GM19240 (cell line): ENCODE data around the gene LRP1B.
"Not testable (repeated sequence)": the region's sequence is repeated elsewhere in the genome, so short reads cannot be mapped to it uniquely, and the experiment has no call there.

ENCODE experiments used
- DNase-seq: peaks from one replicate; pipeline ENCODE4 v3.0.0; 2011; ENCODE audit warnings: low spot score; ENCODE audit not compliant: insufficient read length

The LRP1B gene

DNA sequence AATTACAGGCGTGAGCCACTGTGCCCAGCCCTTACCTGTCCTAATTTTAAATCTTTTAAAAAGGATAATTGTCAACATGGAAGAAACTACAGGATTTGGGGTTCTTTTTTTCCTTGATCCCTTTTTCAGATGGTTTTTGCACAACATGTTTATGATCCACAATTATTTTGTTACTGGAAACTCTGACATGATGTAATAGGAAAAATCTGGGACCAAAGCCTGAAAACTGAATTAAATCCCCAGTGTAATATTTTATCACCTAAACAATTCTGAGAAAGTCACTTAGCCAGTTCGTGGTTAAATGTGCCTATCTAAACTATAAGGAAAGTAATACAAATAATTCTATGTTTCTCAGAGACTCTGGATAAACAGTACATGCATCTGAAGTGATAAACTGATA lies 1649.7 kb downstream of the LRP1B start:
- no peak for DNase-seq

- DNase-seq: no peak
These were observed 1657.0 kb downstream of the LRP1B start for GRCh38 chr2:140473851-140474250.

GRCh38 chr2:140472676-140473075 lies 1658.1 kb downstream of the LRP1B start:
- no peak for DNase-seq

DNA sequence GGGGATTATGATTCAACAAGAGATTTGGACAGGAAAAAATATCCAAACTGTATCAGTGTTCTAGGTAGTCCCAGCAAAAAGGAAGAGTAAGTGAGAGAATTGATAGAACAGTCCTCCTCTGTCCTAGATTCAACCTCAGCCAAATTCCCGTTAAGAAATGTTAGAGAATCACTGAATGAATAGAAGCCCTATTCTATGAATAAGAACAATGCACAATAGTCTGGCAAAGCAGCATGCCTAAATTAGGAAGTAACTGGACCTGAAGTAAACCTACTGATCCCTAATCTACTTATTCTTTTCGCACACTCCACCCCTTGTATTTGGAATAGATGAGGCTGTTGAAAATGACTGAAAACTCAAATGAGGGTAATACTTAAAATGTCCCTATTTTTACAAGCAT lies 1665.5 kb downstream of the LRP1B start:
- DNase-seq: no peak

DNA sequence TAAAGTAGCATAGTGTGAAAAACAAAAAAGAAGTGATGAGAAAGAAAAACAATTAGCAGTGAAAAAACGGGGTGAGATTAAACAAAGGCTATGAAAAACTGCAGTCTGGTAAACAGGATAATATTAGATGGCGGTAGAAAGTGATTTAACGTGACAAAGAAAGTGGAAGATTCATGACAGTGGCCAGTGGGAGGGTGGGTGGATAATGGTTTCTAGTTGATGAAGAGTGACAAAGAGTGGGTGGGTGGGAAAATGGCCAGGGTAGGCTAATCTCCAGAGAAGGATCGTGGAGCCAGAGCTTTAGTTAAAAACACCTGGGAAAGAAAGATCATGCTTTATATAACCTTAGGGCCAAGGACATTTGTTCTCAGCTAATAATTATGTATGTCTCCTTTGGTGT lies 1667.8 kb downstream of the LRP1B start:
- DNase-seq: no peak

- no peak for DNase-seq
These were observed 1673.3 kb downstream of the LRP1B start for GRCh38 chr2:140457483-140457882.

DNA sequence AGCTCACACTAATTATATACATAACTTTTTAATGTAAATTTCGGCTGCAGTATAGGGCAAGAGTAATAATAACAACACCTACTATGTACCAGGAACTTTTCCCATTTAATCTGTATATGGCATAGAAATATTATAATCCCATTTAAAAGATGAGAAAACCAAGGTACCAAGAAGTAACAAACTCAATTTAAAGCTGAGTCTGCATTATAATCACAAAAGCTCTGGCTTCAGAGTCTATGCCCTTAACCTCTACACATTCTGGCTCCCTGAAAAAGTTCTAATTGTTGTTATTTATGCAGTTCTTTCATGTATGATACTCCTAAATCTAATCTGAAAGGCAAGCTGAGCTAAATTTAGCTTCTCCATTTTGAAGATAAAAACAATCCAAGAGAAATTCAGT lies 1675.5 kb downstream of the LRP1B start:
- no peak for DNase-seq

- no peak for DNase-seq
These were observed 1676.1 kb downstream of the LRP1B start for GRCh38 chr2:140454717-140455116.

DNA sequence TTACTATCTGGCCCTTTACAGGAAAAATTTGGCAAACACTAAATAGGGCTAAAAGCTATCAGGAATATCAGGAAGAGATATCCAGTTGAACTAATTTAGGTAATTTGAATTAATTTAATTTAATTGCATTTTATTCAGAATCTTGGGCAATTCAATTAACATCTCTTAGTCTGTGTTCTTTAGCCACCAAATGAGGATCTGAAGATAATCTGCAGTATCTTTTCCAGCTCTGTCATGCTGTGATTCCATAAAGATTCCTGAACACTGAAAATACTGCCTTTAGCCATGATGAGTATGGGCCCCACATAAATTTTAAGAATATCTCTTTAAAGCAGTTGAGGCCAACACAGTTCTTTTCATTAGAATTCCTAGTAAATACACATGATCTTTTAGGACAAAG lies 1679.5 kb downstream of the LRP1B start:
- no peak for DNase-seq

GRCh38 chr2:140442319-140442718 lies 1688.5 kb downstream of the LRP1B start:
- no peak for DNase-seq

- DNase-seq: no peak
These were observed 1690.0 kb downstream of the LRP1B start for GRCh38 chr2:140440815-140441214.

DNA sequence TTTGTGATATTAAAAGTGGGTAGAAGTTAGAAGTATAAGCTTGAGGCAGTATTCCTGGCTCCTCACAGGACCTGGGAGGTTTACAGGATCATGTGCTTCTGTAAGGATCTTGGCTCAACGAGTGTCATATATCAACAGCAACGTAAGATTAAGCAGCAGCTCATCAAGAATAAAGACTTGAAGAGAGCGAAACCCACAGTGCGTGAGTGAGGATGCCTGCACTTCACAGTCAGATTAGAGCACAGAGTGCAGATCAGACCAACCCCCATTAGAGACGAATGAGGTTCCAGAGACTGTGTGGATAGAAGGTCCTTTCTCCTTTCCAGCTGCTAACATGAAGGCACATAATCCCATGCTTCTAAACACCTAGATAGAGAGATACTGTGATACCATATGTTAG lies 1693.9 kb downstream of the LRP1B start:
- no peak for DNase-seq

GRCh38 chr2:140427033-140427432 lies 1703.8 kb downstream of the LRP1B start:
- DNase-seq: not testable (repeated sequence)

GRCh38 chr2:140424471-140424870 lies 1706.3 kb downstream of the LRP1B start:
- no peak for DNase-seq

DNA sequence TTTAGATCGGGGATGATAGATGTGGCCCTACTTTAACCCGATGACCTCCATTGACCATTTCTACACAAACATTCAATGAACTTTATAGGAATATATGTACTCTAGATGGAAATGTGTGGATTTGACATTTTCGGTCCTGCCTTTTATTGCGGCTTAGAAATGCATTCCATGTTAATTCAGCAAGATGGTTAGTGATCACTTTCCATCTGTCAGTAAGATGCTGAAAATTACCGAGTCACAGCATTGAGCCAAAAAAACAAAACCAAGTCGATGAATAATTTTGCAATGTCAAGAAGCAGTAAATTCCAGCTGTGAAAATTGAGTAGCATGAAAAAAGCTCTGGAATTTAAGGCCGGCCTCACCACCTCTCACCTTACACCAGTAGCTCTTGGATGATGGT lies 1708.1 kb downstream of the LRP1B start:
- DNase-seq: no peak

- DNase-seq: no peak
These were observed 1713.3 kb downstream of the LRP1B start for GRCh38 chr2:140417504-140417903.

GRCh38 chr2:140416577-140416976 lies 1714.2 kb downstream of the LRP1B start:
- no peak for DNase-seq

DNA sequence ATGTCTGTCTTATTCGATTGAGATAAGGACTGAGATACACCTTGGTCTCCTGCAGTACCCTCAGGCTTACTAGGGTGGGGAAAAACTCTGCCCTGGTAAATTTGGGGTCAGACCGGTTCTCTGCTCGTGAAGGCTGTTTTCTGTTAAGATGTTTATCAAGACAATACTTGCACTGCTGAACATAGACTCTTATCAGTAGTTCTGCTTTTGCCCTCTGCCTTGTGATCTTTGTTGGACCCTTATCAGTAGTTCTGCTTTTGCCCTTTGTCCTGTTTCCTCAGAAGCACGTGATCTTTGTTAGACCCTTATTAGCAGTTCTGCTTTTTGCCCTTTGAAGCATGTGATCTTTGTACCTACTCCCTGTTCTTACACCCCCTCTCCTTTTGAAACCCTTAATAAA lies 1715.8 kb downstream of the LRP1B start:
- not testable (repeated sequence) for DNase-seq

DNA sequence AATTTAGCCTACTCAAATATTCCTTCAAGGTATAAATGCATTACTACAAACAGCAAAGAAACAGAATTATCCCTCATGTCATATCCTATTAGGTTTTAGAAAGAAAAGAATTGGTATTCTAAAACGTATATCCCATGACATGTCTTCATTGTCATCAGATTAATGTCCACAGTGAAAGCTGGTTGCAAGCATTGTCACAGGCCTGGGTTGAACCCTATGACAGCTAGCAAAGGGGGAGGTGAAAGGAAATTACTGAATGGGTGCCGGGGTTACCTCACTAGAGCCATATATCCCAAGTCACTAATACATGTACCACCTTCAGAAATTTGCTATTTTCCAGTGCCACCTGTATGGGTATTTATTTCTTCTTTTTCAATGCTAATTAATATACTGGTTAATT lies 1720.1 kb downstream of the LRP1B start:
- no peak for DNase-seq

GRCh38 chr2:140401056-140401455 lies 1729.8 kb downstream of the LRP1B start:
- DNase-seq: no peak

DNA sequence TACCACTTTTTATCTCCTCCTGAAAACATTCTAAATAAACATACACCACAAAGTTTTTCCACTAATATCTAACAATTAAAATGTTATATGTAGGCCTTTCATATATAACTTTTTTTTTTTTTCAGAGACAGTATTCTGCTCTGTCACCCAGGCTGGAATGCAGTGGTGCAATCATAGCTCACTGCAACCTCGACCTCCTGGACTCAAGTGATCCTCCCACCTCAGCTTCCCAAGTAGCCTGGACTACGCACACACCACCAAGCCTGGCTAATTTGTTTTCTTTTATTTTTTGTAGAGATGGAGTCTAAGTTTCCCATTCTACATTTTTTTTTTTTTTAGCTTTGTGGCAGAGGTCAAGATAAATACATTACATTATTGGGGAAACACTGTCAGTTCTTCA lies 1738.0 kb downstream of the LRP1B start:
- no peak for DNase-seq

- DNase-seq: no peak
These were observed 1745.9 kb downstream of the LRP1B start for GRCh38 chr2:140384946-140385345.

- DNase-seq: no peak
These were observed 1747.0 kb downstream of the LRP1B start for GRCh38 chr2:140383781-140384180.

DNA sequence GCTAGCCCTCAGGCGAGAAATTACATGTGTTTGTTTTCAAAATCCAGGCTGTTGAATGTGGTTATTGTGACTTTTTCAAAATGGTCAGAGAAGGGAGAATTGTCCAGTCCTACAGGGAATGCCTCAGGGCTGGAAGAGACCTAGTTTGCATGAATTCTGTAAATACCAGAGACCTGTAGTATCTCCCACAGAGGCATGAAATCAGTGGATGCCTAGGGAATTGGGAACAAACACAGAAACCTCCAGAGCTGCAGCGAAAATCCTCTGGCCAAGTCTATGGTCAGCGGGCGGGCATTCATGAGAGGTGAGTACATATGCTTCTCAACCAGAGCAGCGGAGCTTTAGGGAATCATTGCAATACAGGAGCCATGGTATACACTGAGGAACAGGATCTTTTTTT lies 1754.1 kb downstream of the LRP1B start:
- DNase-seq: no peak
